GM12872 (cell line): ENCODE data around the gene ZPR1.

Experiments
- TF ChIP-seq, protein P1 (sequence below): IDR thresholded peaks from 3 replicates; pipeline ENCODE4 v1.5.1; 2011; ENCODE audit warnings: low read depth, mild to moderate bottlenecking, low read length, moderate library complexity; ENCODE audit not compliant: insufficient read depth

Gene ZPR1

DNA sequence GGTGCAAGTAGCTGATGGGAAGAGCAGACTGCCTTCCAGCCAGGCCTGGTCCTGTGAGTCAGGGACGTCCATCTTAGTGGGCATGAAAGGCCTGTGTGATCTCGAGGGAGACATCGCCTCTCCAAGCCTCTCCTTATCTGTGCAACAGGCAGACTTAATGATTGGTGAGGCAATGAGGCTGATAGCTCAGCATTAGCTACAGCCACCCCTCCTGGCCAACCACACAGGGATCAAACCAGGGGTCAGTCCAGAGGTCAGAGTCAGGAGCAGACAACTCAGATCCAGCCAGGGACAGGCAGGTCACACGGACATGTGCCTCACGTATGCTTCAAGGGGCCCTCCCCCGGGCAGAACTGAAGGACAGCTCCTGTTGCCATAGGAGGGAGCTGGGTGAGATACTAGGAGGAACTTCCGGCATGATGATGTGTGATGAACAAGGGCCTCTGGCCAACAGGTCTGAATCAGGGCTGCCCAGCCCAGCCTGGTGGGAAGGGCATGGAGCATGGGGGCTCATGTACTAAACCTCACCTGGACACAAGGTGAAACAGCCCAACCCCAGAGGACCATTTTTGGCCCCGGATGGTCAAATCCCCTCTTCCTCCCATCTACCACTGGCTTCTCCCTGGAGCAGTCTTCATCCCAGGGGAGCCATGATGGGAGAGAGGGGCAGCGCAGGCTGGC, 39.1 kb upstream of the ZPR1 start:
- TF ChIP-seq, protein P1, sequence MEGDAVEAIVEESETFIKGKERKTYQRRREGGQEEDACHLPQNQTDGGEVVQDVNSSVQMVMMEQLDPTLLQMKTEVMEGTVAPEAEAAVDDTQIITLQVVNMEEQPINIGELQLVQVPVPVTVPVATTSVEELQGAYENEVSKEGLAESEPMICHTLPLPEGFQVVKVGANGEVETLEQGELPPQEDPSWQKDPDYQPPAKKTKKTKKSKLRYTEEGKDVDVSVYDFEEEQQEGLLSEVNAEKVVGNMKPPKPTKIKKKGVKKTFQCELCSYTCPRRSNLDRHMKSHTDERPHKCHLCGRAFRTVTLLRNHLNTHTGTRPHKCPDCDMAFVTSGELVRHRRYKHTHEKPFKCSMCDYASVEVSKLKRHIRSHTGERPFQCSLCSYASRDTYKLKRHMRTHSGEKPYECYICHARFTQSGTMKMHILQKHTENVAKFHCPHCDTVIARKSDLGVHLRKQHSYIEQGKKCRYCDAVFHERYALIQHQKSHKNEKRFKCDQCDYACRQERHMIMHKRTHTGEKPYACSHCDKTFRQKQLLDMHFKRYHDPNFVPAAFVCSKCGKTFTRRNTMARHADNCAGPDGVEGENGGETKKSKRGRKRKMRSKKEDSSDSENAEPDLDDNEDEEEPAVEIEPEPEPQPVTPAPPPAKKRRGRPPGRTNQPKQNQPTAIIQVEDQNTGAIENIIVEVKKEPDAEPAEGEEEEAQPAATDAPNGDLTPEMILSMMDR: no peak

DNA sequence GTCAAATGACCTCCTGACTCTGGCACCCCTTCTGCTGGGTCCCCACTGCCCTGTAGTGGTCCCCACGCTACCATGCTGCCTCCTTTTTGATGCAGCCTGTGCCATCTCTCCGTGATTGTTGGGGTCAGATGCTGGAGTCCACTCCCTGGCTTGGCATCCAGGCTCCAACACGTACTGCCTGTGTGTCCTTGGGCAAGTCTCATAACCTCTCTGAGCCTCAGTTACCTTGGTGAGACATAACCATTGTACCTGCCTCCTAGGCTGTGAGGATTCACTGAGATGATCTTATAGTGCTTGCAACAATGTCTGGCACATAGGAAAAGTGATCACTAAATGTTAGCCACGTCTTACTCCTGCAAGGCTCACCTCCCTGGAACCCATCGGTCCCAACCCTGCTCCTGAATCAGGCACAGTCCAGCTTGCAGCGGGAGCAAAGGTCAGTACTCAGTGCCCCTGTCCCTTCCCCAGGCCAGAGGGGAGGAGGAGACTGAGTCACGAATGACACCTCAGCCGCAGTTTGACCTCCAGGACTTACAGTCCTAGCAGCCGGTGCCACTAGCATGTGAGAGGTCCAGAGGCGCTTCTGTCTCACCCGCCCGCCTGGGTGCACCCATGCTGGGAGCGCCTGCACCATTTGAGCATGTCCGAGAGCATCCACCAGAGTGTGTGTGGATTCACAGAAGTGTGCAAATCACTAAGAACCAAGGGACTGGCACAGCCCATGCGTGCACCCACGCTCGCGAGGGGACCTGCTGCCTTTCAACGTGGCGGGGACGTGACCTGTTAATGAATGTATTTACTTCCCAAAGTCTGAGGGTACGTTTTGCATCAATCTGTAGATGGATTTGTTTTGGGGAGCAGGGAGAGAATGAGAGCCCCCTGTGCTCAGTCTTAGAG, 38.3 kb upstream of the ZPR1 start:
- TF ChIP-seq, protein P1: no peak

- TF ChIP-seq, protein P1: no peak
Observed at GRCh38 chr11:116825434-116825833, 37.6 kb upstream of the ZPR1 start.

DNA sequence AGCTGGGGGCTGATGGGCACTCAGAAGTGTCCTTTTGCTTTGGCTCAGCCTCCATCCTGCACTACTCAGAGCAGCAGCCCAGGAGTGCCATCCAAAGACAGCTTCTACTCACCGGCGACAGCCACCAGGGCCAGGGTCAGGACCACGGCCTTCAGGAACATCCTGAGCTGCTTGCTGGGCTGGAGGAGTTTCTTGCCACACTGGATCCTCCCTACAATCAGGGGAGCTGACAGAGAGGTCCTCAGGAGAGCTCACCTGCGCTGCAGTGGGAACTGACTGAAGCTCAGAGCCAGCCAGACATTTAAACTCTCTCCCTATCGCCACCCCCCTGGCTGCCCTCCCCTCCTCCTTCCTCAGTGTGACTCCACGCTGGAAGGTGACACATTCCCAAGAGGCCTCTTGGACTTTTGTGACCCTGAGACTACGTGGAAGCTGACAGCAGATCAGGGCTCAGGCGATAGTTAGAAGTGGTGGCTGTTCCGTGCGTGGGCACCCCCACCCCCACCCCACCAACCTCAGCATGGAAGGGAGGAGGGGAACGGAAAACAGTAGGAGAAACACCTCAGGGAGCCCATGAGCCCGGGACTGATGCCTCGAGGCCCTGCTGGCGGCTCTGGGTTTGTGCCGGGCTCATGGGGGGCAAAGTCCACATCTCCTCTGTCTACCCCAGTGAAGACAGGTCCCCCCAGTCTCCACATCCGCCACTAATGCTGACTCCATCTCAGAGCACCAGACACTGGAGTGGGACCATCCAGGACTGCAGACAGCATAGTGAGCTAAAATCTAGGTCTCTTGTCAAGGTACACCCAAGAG, 35.4 kb upstream of the ZPR1 start, which contains the start of gene APOA4:
APOA4 (minus strand) TSS at position 274 of the 813 bp plus-strand sequence; CDS start at position 161, 113 bp downstream.
- TF ChIP-seq, protein P1: no peak

- TF ChIP-seq, protein P1: no peak
Observed at GRCh38 chr11:116822575-116822974, 34.8 kb upstream of the ZPR1 start.

GRCh38 chr11:116821050-116821918, 33.5 kb upstream of the ZPR1 start:
- TF ChIP-seq, protein P1: no peak
